Adrenal gland (tissue), 5 donors: ENCODE measurements around the gene NUMA1.

Source experiments
- POLR2A ChIP-seq, 2 donors: fragments of 450-650 bp; IDR thresholded peaks; one replicate each; pipeline ENCODE4 v1.6.1; 2017; ENCODE audit warnings: antibody characterized with exemption in 2 of 2, mild to moderate bottlenecking in 2 of 2, moderate library complexity in 1 of 2
- TF ChIP-seq, protein P1 (sequence below), 6 experiments: fragments of 450-650 bp in 4 of 6; fragments of 200-600 bp in 2 of 6; sonication (generic) in 1 of 6; IDR thresholded peaks; 1 replicate in 5 of 6; 2 replicates in 1 of 6; pipeline versions ENCODE4 v1.5.1 to v1.8.0; 2016 to 2021; ENCODE audit warnings: antibody characterized with exemption in 6 of 6, mild to moderate bottlenecking in 2 of 6, moderate library complexity in 1 of 6
- donor health status: DM: no; HTN: no; CAD: no.

DNA sequence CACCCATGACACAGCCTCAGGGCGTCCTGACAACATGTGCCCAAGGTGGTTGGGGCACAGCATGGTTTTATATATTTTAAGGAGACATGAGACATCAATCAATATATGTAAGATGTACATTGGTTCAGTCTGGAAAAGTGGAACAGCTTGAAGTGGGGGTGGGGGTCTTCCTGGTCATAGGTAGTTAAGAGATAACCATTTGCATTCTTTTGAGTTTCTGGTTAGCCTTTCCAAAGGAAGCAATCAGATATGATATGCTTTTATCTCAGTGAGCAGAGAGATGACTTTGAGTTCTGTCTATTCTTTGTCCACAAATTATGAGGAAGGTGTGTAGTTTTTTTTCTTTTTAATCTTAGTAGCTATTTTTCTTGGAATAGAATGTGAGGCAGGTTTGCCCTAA, 42.3 kb upstream of the NUMA1 start:
- TF ChIP-seq, protein P1, sequence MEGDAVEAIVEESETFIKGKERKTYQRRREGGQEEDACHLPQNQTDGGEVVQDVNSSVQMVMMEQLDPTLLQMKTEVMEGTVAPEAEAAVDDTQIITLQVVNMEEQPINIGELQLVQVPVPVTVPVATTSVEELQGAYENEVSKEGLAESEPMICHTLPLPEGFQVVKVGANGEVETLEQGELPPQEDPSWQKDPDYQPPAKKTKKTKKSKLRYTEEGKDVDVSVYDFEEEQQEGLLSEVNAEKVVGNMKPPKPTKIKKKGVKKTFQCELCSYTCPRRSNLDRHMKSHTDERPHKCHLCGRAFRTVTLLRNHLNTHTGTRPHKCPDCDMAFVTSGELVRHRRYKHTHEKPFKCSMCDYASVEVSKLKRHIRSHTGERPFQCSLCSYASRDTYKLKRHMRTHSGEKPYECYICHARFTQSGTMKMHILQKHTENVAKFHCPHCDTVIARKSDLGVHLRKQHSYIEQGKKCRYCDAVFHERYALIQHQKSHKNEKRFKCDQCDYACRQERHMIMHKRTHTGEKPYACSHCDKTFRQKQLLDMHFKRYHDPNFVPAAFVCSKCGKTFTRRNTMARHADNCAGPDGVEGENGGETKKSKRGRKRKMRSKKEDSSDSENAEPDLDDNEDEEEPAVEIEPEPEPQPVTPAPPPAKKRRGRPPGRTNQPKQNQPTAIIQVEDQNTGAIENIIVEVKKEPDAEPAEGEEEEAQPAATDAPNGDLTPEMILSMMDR (IDR thresholded peaks at IDR 0.05): no peak
- TF ChIP-seq POLR2A (IDR thresholded peaks at IDR 0.05): no peak
